Astrocyte (in vitro differentiated cells and primary cell): ENCODE data around the gene S1PR2. TPM values are rescaled to one million over a fixed set of nuclear protein-coding genes. Genes with fewer than 3 reads are reported as not detected.

Experiments used
- DNase-seq: peaks from one replicate; pipeline ENCODE4 v3.0.0-alpha.2; 2010; ENCODE audit warnings: low read depth
- FAIRE-seq: peaks from 2 replicates; lab custom pipeline; 2011; peaks lifted over from hg19 to GRCh38; lab: Jason Lieb, UNC
- H2AFZ ChIP-seq: 2 replicates; pipeline ENCODE4 v1.6.0; 2012; ENCODE audit warnings: low read depth, low read length, inconsistent platforms
- H3K27ac ChIP-seq: 2 replicates; pipeline ENCODE4 v1.5.1; 2011; ENCODE audit warnings: low read depth, low read length, inconsistent platforms
- H3K27me3 ChIP-seq: 2 replicates; pipeline ENCODE4 v1.6.0; 2011; ENCODE audit warnings: low read length, inconsistent platforms; ENCODE audit not compliant: insufficient read depth
- H3K36me3 ChIP-seq: 2 replicates; pipeline ENCODE4 v1.5.1; 2011; ENCODE audit warnings: low read length, inconsistent platforms; ENCODE audit not compliant: insufficient read depth
- H3K4me1 ChIP-seq: 2 replicates; pipeline ENCODE4 v1.5.1; 2011; ENCODE audit warnings: low read length, inconsistent platforms; ENCODE audit not compliant: insufficient read depth
- H3K4me2 ChIP-seq: 2 replicates; pipeline ENCODE4 v1.6.0; 2012; ENCODE audit warnings: low read length, inconsistent platforms
- H3K4me3 ChIP-seq: 2 replicates; pipeline ENCODE4 v1.5.1; 2011; ENCODE audit warnings: low read depth, mild to moderate bottlenecking, low read length, inconsistent platforms; ENCODE audit not compliant: insufficient read depth
- H3K79me2 ChIP-seq: 2 replicates; pipeline ENCODE4 v1.6.0; 2012; ENCODE audit warnings: mild to moderate bottlenecking, low read length, inconsistent platforms; ENCODE audit not compliant: insufficient read depth
- H3K9ac ChIP-seq: 2 replicates; pipeline ENCODE4 v1.6.0; 2012; ENCODE audit warnings: mild to moderate bottlenecking, low read length, inconsistent platforms
- H3K9me3 ChIP-seq: 2 replicates; pipeline ENCODE4 v1.5.1; 2012; ENCODE audit warnings: low read depth, mild to moderate bottlenecking, low read length, inconsistent platforms; ENCODE audit not compliant: insufficient read depth
- H4K20me1 ChIP-seq: 2 replicates; pipeline ENCODE4 v1.6.0; 2012; ENCODE audit warnings: low read length, inconsistent platforms; ENCODE audit not compliant: insufficient read depth
- H3K27ac Mint-ChIP-seq: one replicate; pipeline ENCODE4 v1.8.0; 2021; ENCODE audit warnings: mild to moderate bottlenecking, mixed read lengths; ENCODE audit not compliant: unreplicated experiment
- H3K27me3 Mint-ChIP-seq: one replicate; pipeline ENCODE4 v1.8.0; 2021; ENCODE audit warnings: low read depth, mixed read lengths; ENCODE audit not compliant: unreplicated experiment
- H3K36me3 Mint-ChIP-seq: one replicate; pipeline ENCODE4 v1.8.0; 2021; ENCODE audit warnings: low read depth, mixed read lengths; ENCODE audit not compliant: unreplicated experiment
- H3K4me1 Mint-ChIP-seq: one replicate; pipeline ENCODE4 v1.8.0; 2021; ENCODE audit warnings: low read depth, mixed read lengths; ENCODE audit not compliant: unreplicated experiment
- H3K4me3 Mint-ChIP-seq: one replicate; pipeline ENCODE4 v1.8.0; 2021; ENCODE audit warnings: mild to moderate bottlenecking, moderate library complexity, mixed read lengths; ENCODE audit not compliant: unreplicated experiment
- H3K9me3 Mint-ChIP-seq: one replicate; pipeline ENCODE4 v1.8.0; 2021; ENCODE audit warnings: mild to moderate bottlenecking, mixed read lengths; ENCODE audit not compliant: unreplicated experiment
- EZH2 ChIP-seq: IDR thresholded peaks from 2 replicates; pipeline ENCODE4 v1.6.1; 2012; ENCODE audit warnings: mild to moderate bottlenecking, low read length, inconsistent platforms; ENCODE audit not compliant: insufficient read depth
- total RNA-seq: library from RNA; stranded (reverse); gene quantifications from 2 replicates; pipeline ENCODE4 v1.2.1, GENCODE V29; 2021
- TF ChIP-seq, protein P1 (sequence below): IDR thresholded peaks from 2 replicates; pipeline ENCODE4 v1.5.1; 2011; ENCODE audit warnings: low read depth, mild to moderate bottlenecking, inconsistent platforms, low read length, moderate library complexity; ENCODE audit not compliant: insufficient read depth

Gene S1PR2
- total RNA-seq, 1 donor from 2014 or later: 15.7 TPM

- H2AFZ ChIP-seq: no peak overlapping the region
- DNase-seq (no peak), FAIRE-seq (no peak)
- H3K79me2 ChIP-seq: no peaks in the 10 kb centered on the region
- H3K36me3 ChIP-seq: no peaks in the 10 kb centered on the region
- Mint-ChIP-seq H3K9me3 (peaks cover 8% of the 10 kb centered on the region), H3K36me3 (peaks cover 2% of the 10 kb centered on the region), H3K4me1 (peaks cover 6% of the 10 kb centered on the region), H3K27ac (no peak overlapping the region), H3K4me3 (no peak overlapping the region), H3K27me3 (peaks cover 3% of the 10 kb centered on the region)
- H3K4me2 ChIP-seq: no peak overlapping the region
- no peak overlapping the region for H3K27ac ChIP-seq
- H3K9me3 ChIP-seq: no peaks in the 10 kb centered on the region
- H3K4me3 ChIP-seq: no peak overlapping the region
- H4K20me1 ChIP-seq: no peaks in the 10 kb centered on the region
- H3K27me3 ChIP-seq: no peaks in the 10 kb centered on the region
- H3K9ac ChIP-seq: no peak overlapping the region
- peaks cover 9% of the 10 kb centered on the region for H3K4me1 ChIP-seq
- TF ChIP-seq, protein P1, sequence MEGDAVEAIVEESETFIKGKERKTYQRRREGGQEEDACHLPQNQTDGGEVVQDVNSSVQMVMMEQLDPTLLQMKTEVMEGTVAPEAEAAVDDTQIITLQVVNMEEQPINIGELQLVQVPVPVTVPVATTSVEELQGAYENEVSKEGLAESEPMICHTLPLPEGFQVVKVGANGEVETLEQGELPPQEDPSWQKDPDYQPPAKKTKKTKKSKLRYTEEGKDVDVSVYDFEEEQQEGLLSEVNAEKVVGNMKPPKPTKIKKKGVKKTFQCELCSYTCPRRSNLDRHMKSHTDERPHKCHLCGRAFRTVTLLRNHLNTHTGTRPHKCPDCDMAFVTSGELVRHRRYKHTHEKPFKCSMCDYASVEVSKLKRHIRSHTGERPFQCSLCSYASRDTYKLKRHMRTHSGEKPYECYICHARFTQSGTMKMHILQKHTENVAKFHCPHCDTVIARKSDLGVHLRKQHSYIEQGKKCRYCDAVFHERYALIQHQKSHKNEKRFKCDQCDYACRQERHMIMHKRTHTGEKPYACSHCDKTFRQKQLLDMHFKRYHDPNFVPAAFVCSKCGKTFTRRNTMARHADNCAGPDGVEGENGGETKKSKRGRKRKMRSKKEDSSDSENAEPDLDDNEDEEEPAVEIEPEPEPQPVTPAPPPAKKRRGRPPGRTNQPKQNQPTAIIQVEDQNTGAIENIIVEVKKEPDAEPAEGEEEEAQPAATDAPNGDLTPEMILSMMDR: no peak
- TF ChIP-seq EZH2: no peak
Observed at GRCh38 chr19:10211691-10212090, 19.4 kb downstream of the S1PR2 start.

- no peak overlapping the region for H2AFZ ChIP-seq
- no peak overlapping the region for H3K4me3 ChIP-seq
- no peak for FAIRE-seq
- TF ChIP-seq, protein P1: no peak
- no peak for TF ChIP-seq EZH2
- H4K20me1 ChIP-seq: no peaks in the 10 kb centered on the region
- peak overlapping the region; percentile 14 for H3K27ac Mint-ChIP-seq
- H3K27ac ChIP-seq: no peak overlapping the region
- no peaks in the 10 kb centered on the region for H3K9me3 ChIP-seq
- no peak overlapping the region for H3K4me2 ChIP-seq
- H3K36me3 ChIP-seq: no peaks in the 10 kb centered on the region
- peaks cover 2% of the 10 kb centered on the region for H3K36me3 Mint-ChIP-seq
- peaks cover 3% of the 10 kb centered on the region for H3K27me3 Mint-ChIP-seq
- H3K79me2 ChIP-seq: no peaks in the 10 kb centered on the region
- H3K4me1 ChIP-seq: peaks cover 15% of the 10 kb centered on the region
- H3K9ac ChIP-seq: no peak overlapping the region
- H3K27me3 ChIP-seq: no peaks in the 10 kb centered on the region
- no peak for DNase-seq
- peaks cover 9% of the 10 kb centered on the region for H3K9me3 Mint-ChIP-seq
- H3K4me1 Mint-ChIP-seq: peaks cover 11% of the 10 kb centered on the region
- no peak overlapping the region for H3K4me3 Mint-ChIP-seq
Observed at GRCh38 chr19:10211061-10211460, 20.1 kb downstream of the S1PR2 start.

DNA sequence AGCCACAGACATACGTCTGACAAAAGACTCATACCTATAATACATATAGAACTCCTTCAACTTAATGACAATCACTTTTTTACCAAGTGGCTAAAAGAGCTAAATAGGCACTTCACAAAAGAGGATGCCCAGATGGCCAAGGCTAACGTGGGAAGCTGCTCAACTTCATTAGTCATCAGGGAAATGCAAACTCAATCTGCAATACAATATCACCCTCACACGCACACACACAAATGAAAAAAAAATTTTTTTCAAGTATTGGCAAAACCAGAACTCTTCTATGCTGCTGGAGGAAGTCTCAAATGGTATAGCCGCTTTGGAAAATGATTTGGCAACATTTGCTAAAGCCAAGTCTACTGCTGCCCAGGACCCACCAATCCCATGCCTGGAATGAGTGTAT is 21.8 kb downstream of the S1PR2 start:
- H3K79me2 ChIP-seq: no peaks in the 10 kb centered on the region
- no peak for TF ChIP-seq EZH2
- TF ChIP-seq, protein P1: no peak
- peaks cover 19% of the 10 kb centered on the region for H3K4me1 ChIP-seq
- H3K9me3 ChIP-seq: no peaks in the 10 kb centered on the region
- peaks cover 9% of the 10 kb centered on the region for H3K9me3 Mint-ChIP-seq
- DNase-seq (peak; percentile 70), FAIRE-seq (no peak)
- no peak overlapping the region for H3K4me2 ChIP-seq
- H3K9ac ChIP-seq: no peak overlapping the region
- no peaks in the 10 kb centered on the region for H3K27me3 ChIP-seq
- no peaks in the 10 kb centered on the region for H3K36me3 ChIP-seq
- no peak overlapping the region for H3K27ac ChIP-seq
- peaks cover 11% of the 10 kb centered on the region for H3K4me1 Mint-ChIP-seq
- H4K20me1 ChIP-seq: no peaks in the 10 kb centered on the region
- peaks cover 3% of the 10 kb centered on the region for H3K27me3 Mint-ChIP-seq
- H3K27ac Mint-ChIP-seq: peak overlapping the region; percentile 58
- no peak overlapping the region for H2AFZ ChIP-seq
- no peak overlapping the region for H3K4me3 ChIP-seq
- H3K36me3 Mint-ChIP-seq: peaks cover 2% of the 10 kb centered on the region
- no peak overlapping the region for H3K4me3 Mint-ChIP-seq
